NCI-H2171 treated with DMSO at 0.1 percent for 48 hours (cell line): ENCODE data around the gene PLOD1.
"Not testable (repeated sequence)": the region's sequence is repeated elsewhere in the genome, so short reads cannot be mapped to it uniquely, and the experiment has no call there.

Experiments
- DNase-seq: peaks from one replicate; lab custom pipeline; 2025; lab: John Stamatoyannopoulos, UW

The PLOD1 gene

GRCh38 chr1:11934302-11935056 is at the start of gene PLOD1:
Gene PLOD1, plus strand, starts transcription at chr1:11934717. Its CDS starts 63 bp downstream, at chr1:11934780.
- DNase-seq = peak; percentile 66

GRCh38 chr1:11885916-11886315 is 48.6 kb upstream of the PLOD1 start:
- DNase-seq = peak; percentile 85

GRCh38 chr1:11886986-11887665 is 47.4 kb upstream of the PLOD1 start:
- peak; percentile 44 for DNase-seq

GRCh38 chr1:11887666-11888007 is 46.9 kb upstream of the PLOD1 start:
- no peak for DNase-seq

GRCh38 chr1:11888206-11888876 is 46.2 kb upstream of the PLOD1 start:
- no peak for DNase-seq

GRCh38 chr1:11888877-11889208 is 45.7 kb upstream of the PLOD1 start:
- DNase-seq = no peak

- no peak for DNase-seq
Observed at GRCh38 chr1:11891433-11892186, 42.9 kb upstream of the PLOD1 start.

GRCh38 chr1:11893907-11894251 is 40.6 kb upstream of the PLOD1 start:
- peak; percentile 43 for DNase-seq

- DNase-seq = not testable (repeated sequence)
Observed at GRCh38 chr1:11894501-11894900, 40.0 kb upstream of the PLOD1 start.

- DNase-seq = no peak
Observed at GRCh38 chr1:11898086-11898785, 36.3 kb upstream of the PLOD1 start.

GRCh38 chr1:11898831-11899467 is 35.6 kb upstream of the PLOD1 start:
- no peak for DNase-seq

GRCh38 chr1:11901446-11901845 is 33.1 kb upstream of the PLOD1 start:
- DNase-seq = not testable (repeated sequence)

GRCh38 chr1:11903210-11903609 is 31.3 kb upstream of the PLOD1 start:
- no peak for DNase-seq

GRCh38 chr1:11904156-11904555 is 30.4 kb upstream of the PLOD1 start:
- not testable (repeated sequence) for DNase-seq

GRCh38 chr1:11904978-11905377 is 29.5 kb upstream of the PLOD1 start:
- DNase-seq = no peak

- no peak for DNase-seq
Observed at GRCh38 chr1:11906870-11907269, 27.6 kb upstream of the PLOD1 start.

GRCh38 chr1:11907275-11908094 is 27.0 kb upstream of the PLOD1 start:
- peak; percentile 96 for DNase-seq

- peak; percentile 99 for DNase-seq
Observed at GRCh38 chr1:11908095-11908675, 26.3 kb upstream of the PLOD1 start.

- not testable (repeated sequence) for DNase-seq
Observed at GRCh38 chr1:11910914-11911228, 23.6 kb upstream of the PLOD1 start.

- no peak for DNase-seq
Observed at GRCh38 chr1:11912000-11912399, 22.5 kb upstream of the PLOD1 start.
